Stomach (tissue), 9 donors: ENCODE results near the gene TAF1. TPM values are rescaled to one million over a fixed set of nuclear protein-coding genes. Genes with fewer than 3 reads are reported as not detected.

Experiments
- DNase-seq, 2 donors: peaks; one replicate each; pipeline versions ENCODE4 v3.0.0 to v3.0.0-alpha.2; 2013 to 2019
- H3K27ac ChIP-seq, 5 donors: fragments of 200-600 bp in 4 of 5; sonication (generic) in 4 of 5; one replicate each; pipeline ENCODE4 v1.5.1; 2013 to 2019; ENCODE audit warnings: mild to moderate bottlenecking in 1 of 5, moderate library complexity in 1 of 5
- H3K27me3 ChIP-seq, 3 donors: fragments of 200-600 bp; sonication (generic); one replicate each; pipeline ENCODE4 v1.5.1; 2017 to 2019; ENCODE audit warnings: mixed run types in 1 of 3
- H3K36me3 ChIP-seq, 4 donors: fragments of 200-600 bp; sonication (generic); 1 replicate in 3 of 4; 2 replicates in 1 of 4; pipeline ENCODE4 v1.5.1; 2016 to 2019
- H3K4me1 ChIP-seq, 4 donors: fragments of 200-600 bp; sonication (generic); one replicate each; pipeline ENCODE4 v1.5.1; 2016 to 2019
- H3K4me3 ChIP-seq, 4 donors: fragments of 200-600 bp; sonication (generic) in 3 of 4; one replicate each; pipeline ENCODE4 v1.5.1; 2016 to 2019; ENCODE audit warnings: mild to moderate bottlenecking in 1 of 4
- H3K9me3 ChIP-seq, 4 donors: fragments of 200-600 bp; sonication (generic); one replicate each; pipeline ENCODE4 v1.5.1; 2016 to 2019
- CTCF ChIP-seq, 7 experiments: fragments of 450-650 bp in 4 of 7; fragments of 200-600 bp in 3 of 7; sonication (generic) in 3 of 7; IDR thresholded peaks; one replicate each; pipeline ENCODE4 v1.5.1; 2016 to 2019; ENCODE audit warnings: antibody characterized with exemption in 7 of 7, control low read depth in 2 of 7, mild to moderate bottlenecking in 1 of 7
- EP300 ChIP-seq: sonication (generic); formaldehyde crosslinking; IDR thresholded peaks from one replicate; pipeline ENCODE4 v1.6.1; 2017; ENCODE audit warnings: antibody characterized with exemption
- POLR2A ChIP-seq, 4 donors: fragments of 450-650 bp; IDR thresholded peaks; one replicate each; pipeline ENCODE4 v1.6.1; 2016; ENCODE audit warnings: antibody characterized with exemption in 4 of 4, control low read depth in 2 of 4, mild to moderate bottlenecking in 1 of 4, moderate library complexity in 1 of 4
- POLR2AphosphoS5 ChIP-seq, 3 donors: sonication (generic); formaldehyde crosslinking; IDR thresholded peaks; one replicate each; pipeline ENCODE4 v1.6.1; 2016; ENCODE audit warnings: antibody characterized with exemption in 3 of 3
- WGBS, 5 donors: extraction: QIAGEN DNeasy Blood & Tissue Kit in 3 of 5; methylation state at CpG; one replicate each; pipeline versions ENCODE4 v1.1.5 to v1.1.7; 2013 to 2018; 5-methylcytosine and 5-hydroxymethylcytosine counted together
- intact Hi-C: fragments of 100-400 bp; cut with DNase I; formaldehyde crosslinking; loops from one replicate; pipeline ENCODE4 v1.15.1; 2023; ENCODE audit warnings: low total_unique reads
- polyA plus RNA-seq, 3 donors: library from polyadenylated mRNA; stranded (reverse); fragments of 200-250 nt; gene quantifications; one replicate each; pipeline ENCODE4 v1.2.3, GENCODE V29; 2013
- total RNA-seq, 5 donors: library from RNA; depleted of rRNA; stranded (reverse); fragments of >200 nt; gene quantifications; one replicate each; pipeline versions ENCODE4 v1.1.0 to v1.2.3, GENCODE V29; 2014 to 2016
- donor health status: healthy with polysubstance abuse.
- donor health status: Bipolar disorder and iron deficiency.
- donor health status: healthy.

TAF1 gene
- total and polyA plus RNA-seq, 8 donors, result 5.8 to 118 (median 31.3) TPM

- no peaks in the 10 kb centered on the region for H3K9me3 ChIP-seq
- no peaks in the 10 kb centered on the region for H3K36me3 ChIP-seq
- no peaks in the 10 kb centered on the region for H3K4me1 ChIP-seq
- TF ChIP-seq EP300 (no peak), POLR2AphosphoS5 (IDR thresholded peaks at IDR 0.05) (no peak), CTCF (IDR thresholded peaks at IDR 0.05) (no peak), POLR2A (IDR thresholded peaks at IDR 0.05) (no peak)
- H3K27ac ChIP-seq, result no peak overlapping the region
- WGBS, 5 donors, result 76 to 93% (median 83%) methylated on average over 4 of the region's 4 CpGs
- intact Hi-C loops, result no loop called here
- DNase-seq, result no peak
- H3K4me3 ChIP-seq, result no peak overlapping the region
- H3K27me3 ChIP-seq, result no peaks in the 10 kb centered on the region
These were observed 116.2 kb downstream of the TAF1 start for GRCh38 chrX:71482228-71482958.

- H3K36me3 ChIP-seq, result no peaks in the 10 kb centered on the region
- no peak overlapping the region for H3K27ac ChIP-seq
- no peaks in the 10 kb centered on the region for H3K27me3 ChIP-seq
- no peaks in the 10 kb centered on the region for H3K9me3 ChIP-seq
- H3K4me3 ChIP-seq, result no peak overlapping the region
- DNase-seq, result no peak
- TF ChIP-seq EP300 (no peak), POLR2AphosphoS5 (IDR thresholded peaks at IDR 0.05) (no peak), POLR2A (IDR thresholded peaks at IDR 0.05) (no peak), CTCF (IDR thresholded peaks at IDR 0.05) (no peak)
- H3K4me1 ChIP-seq, result peaks cover 0 to 6% (median 0%) of the 10 kb centered on the region in 4 donors
- intact Hi-C loops, result no loop called here
These were observed 121.7 kb downstream of the TAF1 start for GRCh38 chrX:71487814-71488213.

GRCh38 chrX:71489540-71489939 lies 123.4 kb downstream of the TAF1 start:
- Histone ChIP-seq H3K27ac (no peak overlapping the region), H3K9me3 (peaks cover 0 to 1% (median 0%) of the 10 kb centered on the region in 4 donors), H3K27me3 (no peaks in the 10 kb centered on the region), H3K36me3 (no peaks in the 10 kb centered on the region), H3K4me3 (no peak overlapping the region), H3K4me1 (peaks cover 0 to 6% (median 3%) of the 10 kb centered on the region in 4 donors)
- intact Hi-C loops, result no loop called here
- DNase-seq, result no peak
- TF ChIP-seq EP300 (no peak), POLR2AphosphoS5 (IDR thresholded peaks at IDR 0.05) (no peak)
- WGBS, 5 donors, result 87 to 94% (median 90%) methylated on average over 5 of the region's 5 CpGs

GRCh38 chrX:71492231-71493065 lies 126.3 kb downstream of the TAF1 start:
- intact Hi-C loops, result no loop called here
- H3K27me3 ChIP-seq, result no peaks in the 10 kb centered on the region
- H3K4me1 ChIP-seq, result peaks cover 0 to 6% (median 3%) of the 10 kb centered on the region in 4 donors
- TF ChIP-seq POLR2AphosphoS5 (IDR thresholded peaks at IDR 0.05), result no peak
- TF ChIP-seq EP300, result no peak
- no peak for TF ChIP-seq POLR2A (IDR thresholded peaks at IDR 0.05)
- no peak for TF ChIP-seq CTCF (IDR thresholded peaks at IDR 0.05)
- peak overlapping the region; percentile 12 to 72 (median 49) for H3K27ac ChIP-seq
- DNase-seq, result peak; percentile 50 to 67
- no peaks in the 10 kb centered on the region for H3K36me3 ChIP-seq
- H3K9me3 ChIP-seq, result peaks cover 0 to 7% (median 0%) of the 10 kb centered on the region in 4 donors
- H3K4me3 ChIP-seq, result peak overlapping the region; percentile 50 to 67 (median 60)
- 2 to 40% (median 14%) methylated on average over 12 to 76 of the region's 76 CpGs for WGBS, 5 donors
